ENCODE data around the gene RPGRIP1L.
"Not testable (repeated sequence)": the region's sequence is repeated elsewhere in the genome, so short reads cannot be mapped to it uniquely, and the experiment has no call there.

Gene RPGRIP1L

GRCh38 chr16:53713403-53714204 lies 9.9 kb upstream of the RPGRIP1L start:
- in situ Hi-C loops (cut with HindIII; ENCODE audit: low sequenced_read_pairs): no loop called here

GRCh38 chr16:53712065-53712464 lies 8.4 kb upstream of the RPGRIP1L start:
- in situ Hi-C loops (cut with HindIII; ENCODE audit: low sequenced_read_pairs): no loop called here

- in situ Hi-C loops (cut with HindIII; ENCODE audit: low sequenced_read_pairs): no loop called here
Measured at GRCh38 chr16:53711390-53711789, 7.7 kb upstream of the RPGRIP1L start.

GRCh38 chr16:53708490-53708889 lies 4.8 kb upstream of the RPGRIP1L start:
- in situ Hi-C loops (cut with HindIII; ENCODE audit: low sequenced_read_pairs): no loop called here

- in situ Hi-C loops (cut with HindIII; ENCODE audit: low sequenced_read_pairs): no loop called here
Measured at GRCh38 chr16:53707671-53708070, 4.0 kb upstream of the RPGRIP1L start.

- in situ Hi-C loops (cut with HindIII; ENCODE audit: low sequenced_read_pairs): no loop called here
Measured at GRCh38 chr16:53704445-53704813, 770 bp upstream of the RPGRIP1L start.

GRCh38 chr16:53698271-53698670 lies 5.4 kb downstream of the RPGRIP1L start:
- in situ Hi-C loops (cut with HindIII; ENCODE audit: low sequenced_read_pairs): not testable (repeated sequence)

GRCh38 chr16:53695070-53695469 lies 8.6 kb downstream of the RPGRIP1L start:
- in situ Hi-C loops (cut with HindIII; ENCODE audit: low sequenced_read_pairs): no loop called here

- in situ Hi-C loops (cut with HindIII; ENCODE audit: low sequenced_read_pairs): no loop called here
Measured at GRCh38 chr16:53693320-53693719, 10.3 kb downstream of the RPGRIP1L start.

GRCh38 chr16:53692146-53692545 lies 11.5 kb downstream of the RPGRIP1L start:
- in situ Hi-C loops (cut with HindIII; ENCODE audit: low sequenced_read_pairs): no loop called here

- in situ Hi-C loops (cut with HindIII; ENCODE audit: low sequenced_read_pairs): no loop called here
Measured at GRCh38 chr16:53690771-53691170, 12.9 kb downstream of the RPGRIP1L start.

- in situ Hi-C loops (cut with HindIII; ENCODE audit: low sequenced_read_pairs): no loop called here
Measured at GRCh38 chr16:53689636-53690035, 14.0 kb downstream of the RPGRIP1L start.

GRCh38 chr16:53686710-53687109 lies 16.9 kb downstream of the RPGRIP1L start:
- in situ Hi-C loops (cut with HindIII; ENCODE audit: low sequenced_read_pairs): no loop called here

- in situ Hi-C loops (cut with HindIII; ENCODE audit: low sequenced_read_pairs): not testable (repeated sequence)
Measured at GRCh38 chr16:53685334-53685733, 18.3 kb downstream of the RPGRIP1L start.

GRCh38 chr16:53681354-53681753 lies 22.3 kb downstream of the RPGRIP1L start:
- in situ Hi-C loops (cut with HindIII; ENCODE audit: low sequenced_read_pairs): no loop called here

- in situ Hi-C loops (cut with HindIII; ENCODE audit: low sequenced_read_pairs): no loop called here
Measured at GRCh38 chr16:53680756-53681155, 22.9 kb downstream of the RPGRIP1L start.

GRCh38 chr16:53678756-53679343 lies 24.8 kb downstream of the RPGRIP1L start:
- in situ Hi-C loops (cut with HindIII; ENCODE audit: low sequenced_read_pairs): loop anchor here (5.0 kb wide), 1 partner anchor 63 kb away; no protein-coding TSS in a partner anchor

GRCh38 chr16:53678155-53678554 lies 25.5 kb downstream of the RPGRIP1L start:
- in situ Hi-C loops (cut with HindIII; ENCODE audit: low sequenced_read_pairs): loop anchor here (5.0 kb wide), 1 partner anchor 64 kb away; no protein-coding TSS in a partner anchor

GRCh38 chr16:53673189-53673588 lies 30.5 kb downstream of the RPGRIP1L start:
- in situ Hi-C loops (cut with HindIII; ENCODE audit: low sequenced_read_pairs): no loop called here

GRCh38 chr16:53672461-53672860 lies 31.2 kb downstream of the RPGRIP1L start:
- in situ Hi-C loops (cut with HindIII; ENCODE audit: low sequenced_read_pairs): no loop called here

GRCh38 chr16:53668869-53669268 lies 34.8 kb downstream of the RPGRIP1L start:
- in situ Hi-C loops (cut with HindIII; ENCODE audit: low sequenced_read_pairs): no loop called here

GRCh38 chr16:53666786-53667415 lies 36.8 kb downstream of the RPGRIP1L start:
- in situ Hi-C loops (cut with HindIII; ENCODE audit: low sequenced_read_pairs): no loop called here

All from endothelial cell of hepatic sinusoid (primary cell).